Dedifferentiated amniotic fluid mesenchymal stem cell (primary cell): ENCODE data around the gene NTNG1.

Experiments
- DNase-seq: peaks from one replicate; pipeline ENCODE4 v3.0.0-alpha.2; 2016; ENCODE audit errors: extremely low spot score

The NTNG1 gene

DNA sequence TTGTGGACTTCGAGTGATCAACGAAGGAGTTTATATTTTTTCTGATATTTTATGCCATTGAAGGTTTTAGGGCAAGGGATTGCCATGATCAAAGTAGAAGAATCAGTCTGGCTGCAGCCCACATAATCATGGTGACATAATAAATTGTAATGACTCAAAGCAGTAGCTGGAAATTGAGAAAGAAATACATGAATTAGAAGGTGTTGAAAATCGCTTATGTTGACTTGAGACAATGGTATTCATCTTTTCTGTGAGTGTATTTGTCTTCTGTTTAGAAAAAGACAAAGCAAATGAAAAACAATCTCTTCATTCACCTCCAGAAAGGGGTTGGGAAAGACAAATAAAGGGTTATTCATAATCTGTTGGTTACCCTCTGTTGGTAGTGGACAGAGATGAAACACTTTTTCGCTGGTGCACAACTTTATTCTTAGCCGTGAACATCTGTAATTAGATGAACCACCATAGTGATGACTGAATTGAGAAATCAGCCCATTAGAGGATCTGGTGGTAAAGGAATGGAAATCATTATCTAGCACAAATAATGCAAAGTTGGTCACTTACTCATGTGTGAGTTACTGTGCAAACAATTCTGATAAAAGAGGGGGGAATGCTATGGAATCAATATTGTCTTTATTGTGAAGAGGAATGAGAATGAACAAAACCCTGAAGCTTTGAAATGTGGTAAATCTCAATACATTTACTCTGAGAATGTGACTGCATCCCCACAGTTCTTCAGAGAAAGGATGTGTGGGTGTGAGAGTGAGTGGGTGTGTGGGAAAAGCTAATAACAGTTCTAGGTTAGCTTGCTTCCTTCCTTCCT lies 121.8 kb downstream of the NTNG1 start:
- no peak for DNase-seq

DNA sequence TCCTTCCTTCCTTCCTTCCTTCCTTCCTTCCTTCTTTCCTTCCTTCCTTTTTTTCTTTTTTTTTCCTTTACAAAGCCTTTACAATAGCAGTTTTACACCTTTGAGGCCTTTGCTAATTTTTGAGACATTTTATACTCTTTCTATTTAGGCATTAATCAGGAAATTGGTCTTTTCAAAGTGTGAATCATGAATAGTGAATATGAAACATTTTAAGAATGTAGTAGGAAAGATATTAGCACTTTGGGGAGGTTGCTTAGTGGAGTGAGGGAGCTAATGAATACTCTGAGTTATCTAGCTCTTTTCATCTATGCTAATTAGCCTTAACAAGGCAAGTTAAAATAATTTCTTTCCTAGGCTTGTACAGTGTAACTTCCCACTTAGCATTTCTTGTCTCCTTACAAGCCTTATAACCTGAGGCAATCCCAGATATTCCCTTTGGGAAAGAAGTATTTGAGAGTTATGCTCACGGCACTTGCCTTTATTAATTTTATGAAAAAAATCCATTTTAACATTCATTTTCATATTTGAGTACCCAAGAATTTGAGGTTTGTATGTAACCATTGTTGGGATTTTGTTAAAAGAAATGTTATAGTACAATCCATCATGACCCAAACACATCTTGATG lies 122.6 kb downstream of the NTNG1 start:
- DNase-seq, result no peak

DNA sequence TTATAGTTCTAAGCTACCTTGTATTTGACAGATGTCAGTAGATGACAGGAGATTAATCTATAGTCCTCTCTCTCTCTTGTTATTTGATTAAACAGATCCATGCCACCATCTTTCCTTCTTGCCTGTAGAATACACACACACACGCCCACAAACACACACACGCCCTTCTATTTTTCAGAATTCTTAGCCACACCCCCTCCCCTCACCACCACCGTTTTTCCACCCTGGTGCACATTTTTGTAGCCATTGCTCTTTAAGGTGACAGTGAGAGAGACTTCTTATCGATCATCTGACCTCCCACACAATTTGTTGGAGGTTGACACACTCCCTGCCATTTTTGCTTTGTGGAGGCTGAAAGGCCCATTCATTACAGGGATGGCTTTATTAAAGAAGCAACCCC lies 123.2 kb downstream of the NTNG1 start:
- no peak for DNase-seq

DNA sequence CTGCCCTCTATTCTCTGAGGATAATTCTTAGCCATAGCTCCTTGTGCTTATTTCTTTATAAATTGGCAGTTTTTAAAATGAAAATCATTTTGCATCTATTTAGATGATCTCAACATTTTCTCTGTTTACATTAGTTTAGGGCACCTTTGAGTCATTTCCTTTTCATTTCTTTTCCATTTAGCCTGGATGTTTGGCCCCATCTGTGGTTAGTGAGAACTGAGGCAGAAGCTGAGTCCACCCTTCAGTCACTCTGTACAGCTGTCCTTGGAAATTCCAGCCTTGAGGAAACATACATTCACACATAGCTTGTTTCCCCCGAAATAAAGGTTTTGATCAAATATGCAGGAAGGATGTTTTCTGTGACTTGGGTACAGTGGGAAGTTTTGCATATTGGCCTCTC lies 123.7 kb downstream of the NTNG1 start:
- DNase-seq, result no peak

DNA sequence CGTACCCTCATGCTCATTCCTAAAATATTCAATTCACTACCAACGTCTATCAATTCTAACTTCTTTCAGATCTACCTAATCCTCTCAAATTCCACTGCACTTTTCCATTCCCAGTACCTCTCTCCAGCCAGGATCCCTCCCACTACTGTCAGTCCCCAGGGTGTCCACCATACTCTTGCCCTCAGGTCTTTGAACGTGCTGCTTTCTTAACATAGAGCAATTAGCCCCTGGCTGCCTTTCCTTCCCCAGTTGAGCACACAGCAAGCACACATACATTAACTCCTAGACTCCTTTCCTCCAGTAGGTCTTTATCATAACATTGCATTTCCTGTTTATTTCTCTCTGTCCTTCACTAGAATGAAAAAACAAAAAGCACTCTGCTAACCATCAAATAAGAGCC lies 126.7 kb downstream of the NTNG1 start:
- DNase-seq, result no peak

DNA sequence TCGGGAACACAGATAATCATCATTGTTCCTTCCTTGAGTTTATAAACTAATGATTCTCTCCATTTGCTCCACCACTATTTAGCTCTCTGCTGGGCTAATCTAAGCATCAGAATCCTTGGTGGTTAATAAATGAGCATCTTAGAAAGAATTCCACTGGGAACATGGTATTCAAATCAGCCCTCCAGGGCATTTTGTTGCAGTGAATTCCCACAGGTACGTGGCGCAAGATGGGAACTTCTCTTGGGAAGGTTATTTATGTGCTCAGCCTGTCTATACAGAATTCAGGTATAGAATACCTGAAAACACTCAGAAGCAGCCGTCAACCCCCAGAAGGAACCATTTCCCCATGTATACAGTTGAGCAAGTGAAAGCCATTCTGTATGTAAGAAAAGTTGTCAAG lies 131.5 kb downstream of the NTNG1 start:
- no peak for DNase-seq

DNA sequence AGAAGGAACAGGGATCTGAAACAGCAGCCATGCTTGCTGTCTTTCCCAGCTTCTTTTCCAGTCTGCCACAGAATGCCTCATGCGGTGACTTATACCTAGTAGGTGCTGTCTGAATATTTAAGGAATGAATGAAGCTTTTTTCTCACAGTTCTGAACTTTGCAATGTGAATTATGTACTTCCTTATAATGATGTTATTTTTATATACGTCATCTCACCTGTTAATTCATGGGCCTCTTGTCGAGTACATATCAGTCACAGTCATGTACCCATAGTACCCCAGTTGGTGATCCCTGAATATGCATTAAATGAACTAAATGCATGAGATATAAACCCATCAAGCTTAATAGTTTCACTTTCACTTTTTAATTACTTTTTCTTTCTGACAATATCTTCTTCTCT lies 132.7 kb downstream of the NTNG1 start:
- DNase-seq, result no peak

DNA sequence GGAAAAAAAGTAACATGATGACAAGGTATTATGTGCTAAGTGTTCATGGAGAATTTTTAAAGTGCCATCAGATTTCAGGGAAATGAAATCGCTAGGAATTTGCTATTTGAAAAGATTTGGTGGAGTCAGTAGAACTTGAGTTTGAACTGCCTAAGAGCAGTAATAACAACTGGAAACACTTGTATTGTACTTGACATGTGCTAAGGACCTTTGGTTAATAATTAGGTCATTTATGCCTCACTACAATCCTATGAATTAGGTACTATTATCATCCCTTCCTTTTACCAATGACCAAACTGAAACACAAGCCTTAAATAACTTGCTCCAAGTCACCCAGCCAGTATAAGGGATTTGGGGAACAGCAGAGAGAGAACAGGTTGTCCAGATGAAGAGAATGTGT lies 133.4 kb downstream of the NTNG1 start:
- no peak for DNase-seq

DNA sequence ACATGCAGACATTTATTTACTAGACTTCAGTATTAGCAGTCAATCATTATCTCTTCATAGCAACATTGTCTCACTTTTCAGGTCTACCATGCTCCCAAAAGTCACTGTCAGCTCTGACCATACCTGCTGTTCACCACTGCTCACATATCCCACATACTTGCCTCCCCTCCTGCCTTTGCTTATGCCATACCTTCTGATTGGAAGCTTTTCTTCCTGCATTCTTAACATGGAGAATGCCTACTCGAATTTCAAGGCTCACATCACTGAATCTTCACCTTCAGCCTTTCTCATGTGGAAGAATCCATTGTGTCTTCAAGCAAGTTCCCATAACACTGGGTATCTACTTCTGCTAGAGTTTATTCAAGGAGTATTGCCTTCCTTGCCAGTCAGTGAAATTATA lies 135.4 kb downstream of the NTNG1 start:
- DNase-seq, result no peak

DNA sequence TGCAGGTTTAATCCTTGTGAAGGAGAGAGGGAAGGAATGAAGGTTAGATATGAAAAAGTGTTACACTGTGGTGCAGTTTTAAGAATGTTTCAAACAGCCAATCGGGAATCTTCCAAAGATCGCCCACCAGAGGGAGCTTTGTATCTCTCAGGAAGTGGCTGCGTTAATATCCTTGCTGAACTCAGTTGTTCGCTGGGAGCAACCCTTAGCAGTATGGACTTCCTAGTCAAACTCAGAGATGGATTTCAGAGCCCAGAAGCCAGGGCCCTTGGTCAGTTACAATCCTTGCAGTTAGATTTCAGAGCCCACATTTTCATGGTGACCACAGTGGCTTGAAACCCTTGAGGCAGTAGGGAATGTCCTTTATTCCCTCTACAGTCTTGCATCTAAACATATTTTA lies 136.2 kb downstream of the NTNG1 start:
- DNase-seq, result peak; percentile 48

DNA sequence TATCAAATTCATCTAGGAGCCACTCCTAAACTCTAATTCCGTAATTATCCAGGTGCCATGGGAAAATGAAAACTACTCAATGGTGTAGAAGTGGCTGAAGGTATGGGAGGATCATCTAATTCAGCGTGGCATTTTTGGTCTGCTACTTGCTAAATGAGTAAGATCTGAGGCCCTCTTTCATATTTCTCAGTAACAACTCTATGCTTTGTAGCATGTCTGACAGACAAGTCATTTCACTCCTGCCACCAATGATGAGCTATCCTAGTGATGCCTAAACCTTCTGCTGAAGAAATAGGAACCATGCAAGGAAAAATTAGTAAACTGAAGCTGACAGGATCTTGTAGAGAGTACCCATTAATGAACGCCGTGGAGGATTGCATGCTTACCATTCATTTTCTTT lies 145.3 kb downstream of the NTNG1 start:
- no peak for DNase-seq

DNA sequence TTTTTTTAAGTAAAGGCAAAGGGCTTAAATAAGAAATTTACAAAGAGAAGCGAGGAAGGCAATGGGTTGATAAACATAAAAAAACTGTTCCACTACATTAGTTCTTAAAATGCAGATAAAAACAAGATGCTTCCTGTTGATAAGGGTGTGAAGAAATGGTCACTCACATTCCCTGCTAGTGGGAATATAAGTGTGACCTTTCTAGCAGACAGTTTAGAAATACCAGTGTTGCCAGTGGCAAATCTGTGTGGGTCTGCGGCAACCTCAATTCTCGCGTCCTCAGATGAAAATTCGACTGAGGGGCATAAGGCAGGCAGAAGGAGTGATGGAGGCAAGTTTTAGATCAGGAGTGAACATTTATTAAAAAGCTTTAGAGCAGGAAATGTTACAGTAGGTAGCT lies 151.1 kb downstream of the NTNG1 start:
- no peak for DNase-seq

DNA sequence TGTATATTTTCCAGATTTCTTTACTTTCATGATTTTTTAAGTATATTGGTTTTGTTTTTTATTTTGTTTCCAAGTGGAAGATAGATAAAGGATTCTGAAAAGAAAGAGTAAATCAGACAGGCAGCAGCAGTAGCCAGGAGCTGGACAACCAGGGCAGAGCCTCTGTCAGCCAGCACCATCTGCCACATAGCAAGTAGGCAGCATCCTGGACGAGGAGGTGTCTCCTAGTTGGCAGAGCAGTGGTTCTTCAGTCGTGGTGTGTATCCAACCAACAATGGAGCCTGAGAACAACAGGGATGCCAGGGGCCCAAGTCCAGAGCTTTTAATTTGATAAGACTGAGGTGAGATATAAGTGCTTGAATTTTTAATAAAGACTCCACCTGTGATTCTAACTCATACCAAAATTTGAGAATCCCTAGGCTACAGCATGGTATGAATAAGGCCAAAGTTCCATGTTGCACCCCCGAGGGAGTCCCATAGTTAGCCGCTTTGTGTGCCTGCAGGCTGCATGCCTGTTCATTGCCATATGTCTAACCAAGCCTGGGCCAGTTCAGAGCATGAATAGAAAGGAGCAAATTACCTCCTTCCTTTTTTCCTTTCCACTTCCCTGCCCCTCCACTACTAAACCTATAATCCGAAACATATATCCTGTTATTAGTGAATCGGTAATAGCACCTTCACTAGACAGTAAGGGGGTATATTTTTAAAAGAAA lies 153.2 kb downstream of the NTNG1 start:
- DNase-seq, result no peak

DNA sequence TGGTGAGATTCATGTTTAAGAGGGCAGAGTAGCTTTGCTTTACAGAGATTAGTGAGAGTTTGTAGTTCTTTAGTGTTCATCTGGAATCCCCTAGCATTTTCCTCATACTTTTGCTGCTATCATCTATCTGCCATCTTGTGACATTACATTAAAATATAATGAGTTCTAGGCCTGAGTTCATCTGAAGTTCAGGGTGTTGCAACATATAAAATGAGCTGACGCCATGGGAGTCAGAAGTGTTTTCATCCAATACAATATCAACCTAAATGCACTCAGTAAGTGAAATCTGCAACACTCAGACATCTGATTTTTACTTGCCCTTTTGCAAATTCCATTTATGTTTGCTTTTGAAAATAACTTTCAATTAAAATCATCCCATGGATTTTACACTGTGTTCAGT lies 153.8 kb downstream of the NTNG1 start:
- DNase-seq, result no peak

DNA sequence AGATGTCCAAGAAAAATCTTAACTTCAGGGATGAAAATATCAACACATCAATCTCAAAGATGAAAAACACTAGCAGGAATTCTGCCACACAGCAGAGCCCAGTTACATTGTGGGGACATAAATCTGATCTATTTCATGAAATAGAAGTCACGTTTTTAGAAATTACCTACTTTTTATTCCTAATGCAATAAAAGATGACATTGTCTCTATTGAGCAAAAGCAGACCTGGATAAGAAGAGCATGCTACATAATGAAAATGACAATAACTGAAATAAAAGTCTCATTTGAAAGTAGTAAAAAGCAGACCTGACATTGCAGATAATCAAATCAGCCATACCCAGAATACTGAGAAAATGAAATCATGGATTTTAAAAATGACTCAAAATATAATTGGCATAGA lies 156.8 kb downstream of the NTNG1 start:
- DNase-seq, result no peak

DNA sequence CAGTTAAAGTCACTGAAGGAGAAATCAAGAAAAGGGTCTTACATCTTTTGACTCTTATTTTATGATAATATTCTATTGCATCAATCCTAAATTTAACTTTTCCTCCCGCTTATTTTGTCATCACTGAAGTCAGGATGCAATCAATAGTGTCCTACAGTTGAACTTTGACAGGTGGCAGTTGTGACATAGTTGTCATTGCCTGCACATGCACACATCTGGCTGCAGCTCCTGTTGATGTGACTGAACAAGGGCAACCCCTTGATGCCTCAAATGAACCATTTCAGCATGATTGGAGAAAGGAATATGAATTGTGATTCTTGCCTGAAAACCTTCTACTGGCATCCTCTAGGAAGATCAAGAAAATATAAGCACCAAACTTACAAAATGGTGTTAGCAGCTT lies 157.7 kb downstream of the NTNG1 start:
- DNase-seq, result no peak

DNA sequence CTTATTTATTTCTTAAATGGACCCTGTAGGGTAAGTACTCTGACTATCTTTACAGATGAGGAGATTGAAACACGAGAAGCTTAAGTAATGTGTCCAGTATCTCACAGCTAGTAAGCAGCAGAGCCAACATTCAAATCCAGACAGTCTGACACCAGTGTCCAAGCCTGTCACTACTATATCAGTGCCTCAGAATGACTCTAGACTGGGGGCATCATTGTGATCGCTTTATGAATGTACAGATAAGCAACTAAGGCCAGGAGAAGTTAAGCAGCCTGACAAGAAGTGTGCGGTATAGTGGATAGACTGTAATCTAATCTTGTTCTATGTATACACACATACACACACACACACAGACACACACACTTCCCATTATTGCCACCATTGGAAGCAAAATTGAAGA lies 158.7 kb downstream of the NTNG1 start:
- no peak for DNase-seq

DNA sequence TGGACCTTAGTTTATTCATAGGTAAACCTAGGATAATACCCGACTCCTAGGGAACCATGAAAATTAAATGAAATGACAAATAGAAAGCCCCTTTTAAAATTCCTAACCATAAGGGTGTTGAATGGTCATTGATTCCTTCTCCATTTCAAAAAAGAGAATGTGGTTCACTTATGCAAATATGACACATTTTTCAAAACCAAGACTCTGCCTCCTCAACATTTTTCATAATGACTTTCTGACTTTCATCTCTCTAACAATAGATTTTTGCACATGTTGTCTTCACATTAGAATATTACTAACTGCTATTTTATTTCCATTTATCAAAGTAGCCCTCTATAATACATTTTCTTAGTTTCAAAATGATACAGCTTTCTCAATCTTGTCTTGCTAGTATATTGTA lies 169.1 kb downstream of the NTNG1 start:
- no peak for DNase-seq

DNA sequence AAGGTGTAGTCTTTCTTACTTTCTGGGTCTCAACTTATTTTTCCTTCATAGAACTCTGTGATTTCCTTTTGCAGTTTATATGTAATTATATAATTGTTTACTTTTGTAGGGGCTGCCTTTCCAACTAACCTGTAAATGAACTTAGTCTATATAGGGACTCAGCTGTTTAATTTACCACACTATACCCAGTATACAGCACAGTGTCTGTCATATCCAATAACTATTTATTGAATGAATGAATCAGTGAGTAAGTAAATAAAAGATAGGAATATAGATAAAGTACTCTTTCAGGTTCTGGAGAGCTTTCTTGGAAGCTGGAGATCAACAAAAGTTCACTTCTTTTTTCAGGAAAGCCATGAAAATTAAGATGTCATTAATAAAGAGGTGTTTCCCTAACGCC lies 174.8 kb downstream of the NTNG1 start:
- no peak for DNase-seq

DNA sequence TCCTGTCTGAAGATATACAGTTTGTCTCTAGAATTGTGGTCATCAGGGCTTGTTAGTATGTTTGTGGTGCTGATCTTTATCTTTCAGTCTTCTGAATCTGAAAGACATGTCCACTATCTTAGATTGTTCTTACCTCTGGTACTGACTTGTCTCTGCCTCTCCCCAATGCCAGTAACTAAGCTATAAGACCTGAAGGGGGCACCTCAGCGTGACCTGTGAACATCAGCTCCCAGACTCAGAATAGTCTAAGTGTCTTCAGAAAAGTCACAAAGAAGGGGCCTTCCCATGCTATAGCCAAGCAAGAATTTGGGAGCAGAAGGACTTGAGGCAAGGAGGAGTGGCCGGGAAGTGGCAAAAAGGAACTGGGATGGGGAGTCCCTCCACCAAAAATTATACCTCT lies 178.1 kb downstream of the NTNG1 start:
- DNase-seq, result no peak

DNA sequence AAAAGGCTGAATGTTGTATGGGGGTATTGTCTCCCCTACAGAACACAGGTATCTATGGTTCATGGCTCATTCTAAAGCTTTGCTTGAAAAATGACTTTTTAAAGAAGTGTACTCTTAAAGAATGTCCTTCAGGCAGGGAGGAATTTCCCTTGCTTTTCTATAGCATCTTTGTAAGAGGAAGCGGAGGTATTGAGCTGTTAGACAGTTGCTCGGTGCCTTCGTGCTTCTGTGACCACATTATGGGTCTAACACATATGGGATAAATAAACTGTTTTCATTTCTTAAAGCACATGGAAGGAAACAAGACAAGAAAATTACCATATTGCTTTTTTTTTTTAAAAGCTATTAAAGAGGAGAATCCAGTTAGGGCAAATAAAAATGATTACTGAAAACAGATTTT lies 182.9 kb downstream of the NTNG1 start:
- DNase-seq, result no peak

DNA sequence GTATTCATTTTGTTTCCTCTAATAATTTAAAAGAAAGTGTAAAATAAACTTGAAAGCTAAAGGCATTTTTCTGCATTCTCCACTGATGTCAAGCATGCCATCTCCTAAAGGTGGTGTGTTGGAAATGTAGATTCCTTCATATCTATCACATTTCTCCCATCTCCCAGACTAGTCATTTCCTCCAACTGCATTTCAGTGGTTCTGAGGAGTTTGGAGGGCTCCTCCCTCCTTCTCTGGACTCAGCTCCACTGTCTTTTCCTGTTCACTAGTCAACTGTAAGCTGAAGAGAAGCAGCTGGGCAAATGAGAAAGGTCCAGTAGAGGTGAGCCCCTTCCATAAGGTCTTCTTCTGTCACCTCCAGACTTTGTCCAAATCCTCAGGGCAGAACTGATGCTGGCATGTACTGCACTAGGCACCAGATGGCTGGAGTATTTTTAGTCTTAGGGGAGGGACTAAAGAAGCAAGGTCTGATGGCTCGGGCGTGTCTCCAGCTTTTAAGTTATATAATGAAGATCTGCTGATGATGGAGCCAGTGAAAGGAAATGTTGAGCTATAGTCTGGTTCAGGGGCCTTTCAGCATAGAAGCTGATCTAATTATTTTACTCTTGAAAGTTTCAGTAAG lies 186.1 kb downstream of the NTNG1 start:
- DNase-seq, result no peak

DNA sequence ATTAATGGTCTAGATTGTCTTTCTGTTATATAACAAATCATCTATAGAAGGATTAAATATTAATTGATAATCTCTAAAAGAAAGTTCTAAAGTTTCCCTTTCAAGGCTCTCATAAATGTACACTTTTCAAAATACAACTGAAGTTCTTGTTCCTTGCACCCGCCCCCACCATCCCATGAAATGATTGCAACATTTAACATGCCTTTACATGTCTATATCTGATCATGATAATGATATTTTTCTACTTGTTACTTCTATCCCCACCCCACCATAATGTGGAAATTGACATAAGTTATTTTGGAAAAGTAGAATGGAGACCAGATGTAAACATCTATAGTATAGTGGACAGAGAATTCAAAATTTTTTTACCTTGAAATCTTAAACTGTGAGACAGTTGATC lies 186.6 kb downstream of the NTNG1 start:
- DNase-seq, result no peak
